ENCODE results near the gene CAND1.

DNA sequence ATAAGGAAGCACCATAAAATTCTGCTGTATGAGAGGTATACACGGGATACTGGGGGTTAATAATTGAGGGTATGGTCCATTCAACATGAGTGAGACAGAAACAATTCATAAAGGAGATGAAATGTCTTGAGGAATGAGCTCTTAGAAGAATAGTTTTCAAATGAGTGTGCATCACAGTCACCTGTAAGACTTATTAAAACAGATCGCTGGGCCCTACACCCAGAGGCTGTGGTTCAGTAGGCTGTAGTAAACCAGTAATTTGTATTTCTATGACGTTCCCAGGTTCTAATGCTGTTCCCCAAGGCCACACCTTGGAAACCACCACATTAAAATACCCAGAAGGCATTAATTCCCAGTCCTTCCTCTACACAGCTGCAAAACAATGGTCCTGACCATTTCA, 49.6 kb downstream of the CAND1 start:
- TF ChIP-seq, protein P1, sequence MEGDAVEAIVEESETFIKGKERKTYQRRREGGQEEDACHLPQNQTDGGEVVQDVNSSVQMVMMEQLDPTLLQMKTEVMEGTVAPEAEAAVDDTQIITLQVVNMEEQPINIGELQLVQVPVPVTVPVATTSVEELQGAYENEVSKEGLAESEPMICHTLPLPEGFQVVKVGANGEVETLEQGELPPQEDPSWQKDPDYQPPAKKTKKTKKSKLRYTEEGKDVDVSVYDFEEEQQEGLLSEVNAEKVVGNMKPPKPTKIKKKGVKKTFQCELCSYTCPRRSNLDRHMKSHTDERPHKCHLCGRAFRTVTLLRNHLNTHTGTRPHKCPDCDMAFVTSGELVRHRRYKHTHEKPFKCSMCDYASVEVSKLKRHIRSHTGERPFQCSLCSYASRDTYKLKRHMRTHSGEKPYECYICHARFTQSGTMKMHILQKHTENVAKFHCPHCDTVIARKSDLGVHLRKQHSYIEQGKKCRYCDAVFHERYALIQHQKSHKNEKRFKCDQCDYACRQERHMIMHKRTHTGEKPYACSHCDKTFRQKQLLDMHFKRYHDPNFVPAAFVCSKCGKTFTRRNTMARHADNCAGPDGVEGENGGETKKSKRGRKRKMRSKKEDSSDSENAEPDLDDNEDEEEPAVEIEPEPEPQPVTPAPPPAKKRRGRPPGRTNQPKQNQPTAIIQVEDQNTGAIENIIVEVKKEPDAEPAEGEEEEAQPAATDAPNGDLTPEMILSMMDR (IDR thresholded peaks at IDR 0.05), result no peak
- TF ChIP-seq POLR2AphosphoS5 (IDR thresholded peaks at IDR 0.05), result no peak
